ENCODE results near the gene NMNAT3.

DNA sequence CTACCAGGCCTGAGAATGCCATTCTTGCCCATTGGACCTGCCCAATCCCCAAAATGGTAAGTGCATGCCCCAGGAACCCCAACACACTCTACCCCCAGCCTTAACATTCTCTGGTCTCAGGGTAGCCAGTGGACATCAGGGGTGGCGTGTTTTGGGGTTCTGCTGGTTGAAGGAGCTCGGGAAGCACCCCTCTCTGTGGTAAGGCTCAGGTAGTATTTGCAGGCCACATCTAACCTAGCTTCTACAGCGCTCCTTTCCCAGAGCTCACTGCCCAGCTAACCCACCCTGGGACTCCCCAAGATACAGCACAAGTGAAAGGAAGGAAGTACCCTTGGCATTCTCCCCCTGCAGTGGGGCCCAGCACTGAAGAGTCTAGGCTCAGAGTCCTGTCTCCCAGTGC is 19.8 kb downstream of the NMNAT3 start:
- TF ChIP-seq, protein P1, sequence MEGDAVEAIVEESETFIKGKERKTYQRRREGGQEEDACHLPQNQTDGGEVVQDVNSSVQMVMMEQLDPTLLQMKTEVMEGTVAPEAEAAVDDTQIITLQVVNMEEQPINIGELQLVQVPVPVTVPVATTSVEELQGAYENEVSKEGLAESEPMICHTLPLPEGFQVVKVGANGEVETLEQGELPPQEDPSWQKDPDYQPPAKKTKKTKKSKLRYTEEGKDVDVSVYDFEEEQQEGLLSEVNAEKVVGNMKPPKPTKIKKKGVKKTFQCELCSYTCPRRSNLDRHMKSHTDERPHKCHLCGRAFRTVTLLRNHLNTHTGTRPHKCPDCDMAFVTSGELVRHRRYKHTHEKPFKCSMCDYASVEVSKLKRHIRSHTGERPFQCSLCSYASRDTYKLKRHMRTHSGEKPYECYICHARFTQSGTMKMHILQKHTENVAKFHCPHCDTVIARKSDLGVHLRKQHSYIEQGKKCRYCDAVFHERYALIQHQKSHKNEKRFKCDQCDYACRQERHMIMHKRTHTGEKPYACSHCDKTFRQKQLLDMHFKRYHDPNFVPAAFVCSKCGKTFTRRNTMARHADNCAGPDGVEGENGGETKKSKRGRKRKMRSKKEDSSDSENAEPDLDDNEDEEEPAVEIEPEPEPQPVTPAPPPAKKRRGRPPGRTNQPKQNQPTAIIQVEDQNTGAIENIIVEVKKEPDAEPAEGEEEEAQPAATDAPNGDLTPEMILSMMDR (IDR thresholded peaks at IDR 0.05), result no peak
- TF ChIP-seq POLR2A (IDR thresholded peaks at IDR 0.05), result no peak
